ENCODE results near the gene CYREN.
"Not testable (repeated sequence)": the region's sequence is repeated elsewhere in the genome, so short reads cannot be mapped to it uniquely, and the experiment has no call there.

CYREN gene

GRCh38 chr7:135174941-135175340, 4.4 kb upstream of the CYREN start:
- no peak for DNase-seq

GRCh38 chr7:135173916-135174315, 3.4 kb upstream of the CYREN start:
- not testable (repeated sequence) for DNase-seq

- not testable (repeated sequence) for DNase-seq
Observed at GRCh38 chr7:135171581-135172291, 1.2 kb upstream of the CYREN start.

- not testable (repeated sequence) for DNase-seq
Observed at GRCh38 chr7:135170998-135171481, 533 bp upstream of the CYREN start.

GRCh38 chr7:135169964-135170273, 588 bp downstream of the CYREN start:
- DNase-seq: no peak

GRCh38 chr7:135169141-135169963, 1.2 kb downstream of the CYREN start:
- DNase-seq: peak; percentile 73

- DNase-seq: no peak
Observed at GRCh38 chr7:135168489-135169140, 1.9 kb downstream of the CYREN start.

- DNase-seq: peak; percentile 52
Observed at GRCh38 chr7:135168001-135168400, 2.5 kb downstream of the CYREN start.

- DNase-seq: no peak
Observed at GRCh38 chr7:135167365-135167917, 3.1 kb downstream of the CYREN start.

GRCh38 chr7:135166338-135166990, 4.0 kb downstream of the CYREN start:
- DNase-seq: no peak

GRCh38 chr7:135165862-135166261, 4.6 kb downstream of the CYREN start:
- DNase-seq: no peak

GRCh38 chr7:135164357-135165061, 6.0 kb downstream of the CYREN start:
- DNase-seq: no peak

GRCh38 chr7:135162382-135163001, 8.0 kb downstream of the CYREN start:
- no peak for DNase-seq

- DNase-seq: no peak
Observed at GRCh38 chr7:135161669-135162068, 8.8 kb downstream of the CYREN start.

- no peak for DNase-seq
Observed at GRCh38 chr7:135160858-135161653, 9.5 kb downstream of the CYREN start.

GRCh38 chr7:135160098-135160857, 10.2 kb downstream of the CYREN start:
- peak; percentile 26 for DNase-seq

- no peak for DNase-seq
Observed at GRCh38 chr7:135159359-135160085, 11.0 kb downstream of the CYREN start.

- DNase-seq: no peak
Observed at GRCh38 chr7:135158874-135159273, 11.6 kb downstream of the CYREN start.

- DNase-seq: no peak
Observed at GRCh38 chr7:135158141-135158655, 12.3 kb downstream of the CYREN start.
